ENCODE results near the gene RASSF9. TPM values are rescaled to one million over a fixed set of nuclear protein-coding genes. Genes with fewer than 3 reads are reported as not detected.

RASSF9 gene
- total and polyA plus RNA-seq, 10 of the 15 experiments (the other 5 are each of a cell fraction or from before 2014, with no cell fraction given) = under 0.01 to 0.10 TPM; not detected in 8

DNA sequence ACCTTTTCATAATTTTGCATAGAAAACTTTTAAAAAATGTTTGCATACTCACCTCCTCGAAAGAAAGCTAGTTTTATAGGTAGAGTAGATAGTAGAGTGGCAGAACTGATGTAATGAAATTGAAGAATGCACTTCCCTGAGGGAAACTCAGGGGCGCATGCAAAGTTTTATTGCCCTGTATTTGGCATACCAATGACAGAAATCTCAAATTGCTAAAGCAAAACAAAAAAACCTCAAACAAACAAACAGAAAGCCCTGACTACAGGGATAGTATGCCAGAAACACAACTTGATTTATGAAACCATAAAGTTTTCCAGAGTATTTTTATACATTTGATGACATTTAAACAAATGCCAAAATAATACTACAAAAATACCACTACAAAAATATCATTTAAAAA lies 1.8 kb downstream of the RASSF9 start:
- 0% methylated on average over 2 of the region's 2 CpGs for WGBS (ENCODE audit: insufficient coverage, insufficient replicate concordance, low lambda C conversion rate, missing lambda C conversion rate)
- H4K20me1 ChIP-seq (ENCODE audit: control insufficient read depth, insufficient read depth) = no peaks in the 10 kb centered on the region
- H3K4me2 ChIP-seq (ENCODE audit: control insufficient read depth, insufficient read depth) = no peak overlapping the region
- no TSS peak for BruUV-seq (replicated peaks)
- in situ Hi-C loops (cut with MboI) (no loop called here), intact Hi-C loops (cut with micrococcal nuclease; ENCODE audit: unreplicated experiment) (no loop called here)
- no peaks in the 10 kb centered on the region for H3K27me3 ChIP-seq (replicated peaks in 1 of 2; ENCODE audit: control insufficient read depth in 2 of 2, insufficient read depth in 2 of 2, low read length in 1 of 2)
- FAIRE-seq (no peak), DNase-seq (ENCODE audit: low read depth, low spot score) (no peak), ATAC-seq (no peak)
- POLR2A ChIA-PET = no interaction called here
- no peak overlapping the region for H3K9ac ChIP-seq (ENCODE audit: control insufficient read depth, insufficient read depth, low read length)
- H3K9me3 ChIP-seq (replicated peaks; ENCODE audit: control insufficient read depth, insufficient read depth, low read length) = no peaks in the 10 kb centered on the region
- no peak overlapping the region for H3K4me3 ChIP-seq
- RAD21 ChIA-PET (ENCODE audit: unreplicated experiment) = no interaction called here
- H3K4me1 ChIP-seq (ENCODE audit: control insufficient read depth, insufficient read depth, low read length) = no peaks in the 10 kb centered on the region
- H3K79me2 ChIP-seq (ENCODE audit: control insufficient read depth, insufficient read depth, low read length) = no peaks in the 10 kb centered on the region
- no peak for TF ChIP-seq GABPA (IDR thresholded peaks at IDR 0.05; ENCODE audit: low read depth)
- no peak for TF ChIP-seq SMAD1 (IDR thresholded peaks at IDR 0.05; ENCODE audit: low read depth, partially characterized antibody)
- CTCF ChIA-PET = no interaction called here
- no peak overlapping the region for H2AFZ ChIP-seq (ENCODE audit: control insufficient read depth, low read depth, low read length)
- H3K36me3 ChIP-seq (ENCODE audit: control insufficient read depth in 2 of 2, insufficient read depth in 2 of 2, low read length in 1 of 2) = no peaks in the 10 kb centered on the region
- SMC1A ChIA-PET (ENCODE audit: uncharacterized antibody, unreplicated experiment) = interaction anchor here (1.1 kb wide), 1 partner anchor 30 kb away, joined by 4 read pairs; no protein-coding TSS in a partner anchor
- no peak overlapping the region for H3K27ac ChIP-seq (ENCODE audit: control insufficient read depth, insufficient read depth)

DNA sequence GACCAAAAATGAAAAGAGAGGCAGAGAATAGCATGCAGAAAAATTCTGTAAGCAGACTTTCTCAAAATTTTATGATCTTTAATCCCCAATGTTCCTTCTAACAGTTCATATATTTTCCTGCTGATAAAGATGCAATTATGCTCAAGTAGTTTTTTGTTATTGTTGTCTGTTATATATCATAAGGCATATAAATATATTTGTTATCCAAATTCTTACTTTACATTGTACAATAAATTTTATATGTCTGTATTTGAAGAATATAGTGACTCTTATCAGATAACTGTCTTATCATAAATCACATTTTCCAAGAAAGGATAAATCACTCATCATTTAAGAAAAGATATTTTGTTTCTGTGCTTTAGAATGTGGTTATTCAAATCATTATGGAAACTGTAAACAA lies 2.6 kb downstream of the RASSF9 start:
- H3K27ac ChIP-seq (ENCODE audit: control insufficient read depth, insufficient read depth) = no peak overlapping the region
- in situ Hi-C loops (cut with MboI) (no loop called here), intact Hi-C loops (cut with micrococcal nuclease; ENCODE audit: unreplicated experiment) (no loop called here)
- H2AFZ ChIP-seq (ENCODE audit: control insufficient read depth, low read depth, low read length) = no peak overlapping the region
- H3K9me3 ChIP-seq (replicated peaks; ENCODE audit: control insufficient read depth, insufficient read depth, low read length) = no peaks in the 10 kb centered on the region
- CTCF ChIA-PET = no interaction called here
- RAD21 ChIA-PET (ENCODE audit: unreplicated experiment) = no interaction called here
- no peak overlapping the region for H3K9ac ChIP-seq (ENCODE audit: control insufficient read depth, insufficient read depth, low read length)
- no peak overlapping the region for H3K4me3 ChIP-seq
- no peak for ATAC-seq
- SMC1A ChIA-PET (ENCODE audit: uncharacterized antibody, unreplicated experiment) = interaction anchor here (1.1 to 1.3 kb wide), 2 partner anchors 11 to 29 kb away, joined by 3 to 4 read pairs; no protein-coding TSS in a partner anchor
- TF ChIP-seq GATAD2B (conservative IDR thresholded peaks at IDR 0.05; ENCODE audit: low read depth) = no peak
- H4K20me1 ChIP-seq (ENCODE audit: control insufficient read depth, insufficient read depth) = no peaks in the 10 kb centered on the region
- DNase-seq (ENCODE audit: low read depth, low spot score) = no peak
- no TSS peak for BruUV-seq (replicated peaks)
- no peak overlapping the region for H3K4me2 ChIP-seq (ENCODE audit: control insufficient read depth, insufficient read depth)
- H3K36me3 ChIP-seq (ENCODE audit: control insufficient read depth in 2 of 2, insufficient read depth in 2 of 2, low read length in 1 of 2) = no peaks in the 10 kb centered on the region
- H3K79me2 ChIP-seq (ENCODE audit: control insufficient read depth, insufficient read depth, low read length) = no peaks in the 10 kb centered on the region
- FAIRE-seq = no peak
- H3K4me1 ChIP-seq (ENCODE audit: control insufficient read depth, insufficient read depth, low read length) = no peaks in the 10 kb centered on the region
- POLR2A ChIA-PET = no interaction called here
- H3K27me3 ChIP-seq (replicated peaks in 1 of 2; ENCODE audit: control insufficient read depth in 2 of 2, insufficient read depth in 2 of 2, low read length in 1 of 2) = no peaks in the 10 kb centered on the region
